Kidney capillary endothelial cell (primary cell): ENCODE results near the gene TBC1D17.

ENCODE experiments used
- DNase-seq: peaks from one replicate; pipeline ENCODE4 v3.0.0-alpha.2; 2018; ENCODE audit warnings: low spot score

TBC1D17 gene

GRCh38 chr19:49861541-49862378 lies 15.7 kb upstream of the TBC1D17 start:
- no peak for DNase-seq

- no peak for DNase-seq
Observed at GRCh38 chr19:49862391-49863253, 14.9 kb upstream of the TBC1D17 start.

GRCh38 chr19:49863254-49863934 lies 14.1 kb upstream of the TBC1D17 start:
- no peak for DNase-seq

- DNase-seq: no peak
Observed at GRCh38 chr19:49863935-49864320, 13.6 kb upstream of the TBC1D17 start.

GRCh38 chr19:49864890-49865289 lies 12.6 kb upstream of the TBC1D17 start:
- no peak for DNase-seq

GRCh38 chr19:49866933-49867782 lies 10.3 kb upstream of the TBC1D17 start, which contains the start of gene PNKP:
Gene PNKP (minus strand): TSS chr19:49867576. CDS start chr19:49867204, 372 bp downstream.
- peak; percentile 78 for DNase-seq

- DNase-seq: no peak
Observed at GRCh38 chr19:49869009-49869483, 8.5 kb upstream of the TBC1D17 start.

- DNase-seq: peak; percentile 100
Observed at GRCh38 chr19:49869484-49870308, 7.8 kb upstream of the TBC1D17 start.

GRCh38 chr19:49870309-49870901 lies 7.1 kb upstream of the TBC1D17 start:
- DNase-seq: no peak

- no peak for DNase-seq
Observed at GRCh38 chr19:49871349-49871985, 6.0 kb upstream of the TBC1D17 start.

GRCh38 chr19:49872245-49873128 lies 5.0 kb upstream of the TBC1D17 start:
- DNase-seq: no peak

GRCh38 chr19:49873129-49873521 lies 4.4 kb upstream of the TBC1D17 start:
- DNase-seq: no peak

- DNase-seq: no peak
Observed at GRCh38 chr19:49873834-49874233, 3.7 kb upstream of the TBC1D17 start.

GRCh38 chr19:49874503-49875157 lies 2.9 kb upstream of the TBC1D17 start:
- DNase-seq: no peak

- DNase-seq: no peak
Observed at GRCh38 chr19:49875177-49875576, 2.3 kb upstream of the TBC1D17 start.

GRCh38 chr19:49875857-49876421 lies 1.6 kb upstream of the TBC1D17 start:
- no peak for DNase-seq

GRCh38 chr19:49876422-49877019 lies 981 bp upstream of the TBC1D17 start:
- peak; percentile 99 for DNase-seq
